CD14-positive monocyte (primary cell): ENCODE measurements around the gene RUFY4. TPM values are rescaled to one million over a fixed set of nuclear protein-coding genes. Genes with fewer than 3 reads are reported as not detected.
A peak's percentile ranks its signal among the peaks of the same experiment; 100 is the strongest.
"Not testable (repeated sequence)": the region's sequence is repeated elsewhere in the genome, so short reads cannot be mapped to it uniquely, and the experiment has no call there.

ENCODE experiments used
- DNase-seq, 3 donors: peaks; one replicate each; pipeline ENCODE4 v3.0.0-alpha.2; 2011 to 2022
- H2AFZ ChIP-seq: 2 replicates; pipeline ENCODE4 v1.6.0; 2012; ENCODE audit warnings: mild to moderate bottlenecking, low read depth, low read length, inconsistent platforms; ENCODE audit not compliant: insufficient read depth, poor library complexity, severe bottlenecking
- H3K27ac ChIP-seq, 2 donors: 1 replicate in 1 of 2; 2 replicates in 1 of 2; pipeline ENCODE4 v1.5.1; 2012 to 2013; ENCODE audit warnings: low read length in 2 of 2, control low read depth in 1 of 2, inconsistent platforms in 1 of 2, low read depth in 1 of 2, mild to moderate bottlenecking in 1 of 2
- H3K27me3 ChIP-seq, 2 donors: one replicate each; pipeline versions ENCODE4 v1.6.0 to v1.6.1; 2011 to 2013; ENCODE audit warnings: low read length in 2 of 2; ENCODE audit not compliant: control insufficient read depth in 2 of 2, insufficient read depth in 2 of 2
- H3K36me3 ChIP-seq, 2 donors: replicated peaks in 1 of 2; 1 replicate in 1 of 2; 2 replicates in 1 of 2; pipeline versions ENCODE4 v1.5.1 to v1.6.1; 2012 to 2013; ENCODE audit warnings: low read length in 2 of 2, control low read depth in 1 of 2, inconsistent platforms in 1 of 2, mild to moderate bottlenecking in 1 of 2; ENCODE audit not compliant: insufficient read depth in 2 of 2, control insufficient read depth in 1 of 2
- H3K4me1 ChIP-seq, 2 donors: 1 replicate in 1 of 2; 2 replicates in 1 of 2; pipeline versions ENCODE4 v1.5.1 to v1.6.1; 2012 to 2013; ENCODE audit warnings: low read length in 2 of 2, control low read depth in 1 of 2, inconsistent platforms in 1 of 2, mild to moderate bottlenecking in 1 of 2, moderate library complexity in 1 of 2; ENCODE audit not compliant: insufficient read depth in 2 of 2, control insufficient read depth in 1 of 2
- H3K4me2 ChIP-seq: replicated peaks from 2 replicates; pipeline ENCODE3; 2012; ENCODE audit warnings: low read length, moderate library complexity, mild to moderate bottlenecking; ENCODE audit not compliant: poor library complexity, severe bottlenecking; ENCODE audit errors: extremely low read depth
- H3K4me3 ChIP-seq, 3 experiments: fragments of 200-600 bp in 1 of 3; sonication (generic) in 1 of 3; replicated peaks in 1 of 3; 1 replicate in 2 of 3; 2 replicates in 1 of 3; pipeline ENCODE4 v1.5.1; 2011 to 2013; ENCODE audit warnings: low read length in 3 of 3, mild to moderate bottlenecking in 3 of 3, control low read depth in 2 of 3, low read depth in 2 of 3, inconsistent platforms in 1 of 3, moderate library complexity in 1 of 3
- H3K79me2 ChIP-seq: 2 replicates; pipeline ENCODE4 v1.6.0; 2012; ENCODE audit warnings: mild to moderate bottlenecking, control low read depth, inconsistent platforms, low read length, moderate library complexity; ENCODE audit not compliant: insufficient read depth
- H3K9ac ChIP-seq: 2 replicates; pipeline ENCODE4 v1.6.0; 2017; ENCODE audit warnings: low read length, mild to moderate bottlenecking; ENCODE audit not compliant: insufficient read depth, poor library complexity, severe bottlenecking
- H3K9me3 ChIP-seq, 2 donors: replicated peaks in 1 of 2; 1 replicate in 1 of 2; 2 replicates in 1 of 2; pipeline versions ENCODE4 v1.5.1 to v1.6.1; 2012 to 2013; ENCODE audit warnings: low read length in 2 of 2, control low read depth in 1 of 2; ENCODE audit not compliant: control insufficient read depth in 1 of 2, insufficient read depth in 1 of 2
- H4K20me1 ChIP-seq: 2 replicates; pipeline ENCODE4 v1.6.0; 2012; ENCODE audit warnings: mild to moderate bottlenecking, low read length, control low read depth, moderate library complexity; ENCODE audit not compliant: insufficient read depth
- H3K27ac Mint-ChIP-seq, 7 donors: one replicate each; pipeline ENCODE4 v1.8.0; 2020; ENCODE audit warnings: mild to moderate bottlenecking in 7 of 7, mixed read lengths in 7 of 7, moderate library complexity in 6 of 7, inconsistent platforms in 2 of 7
- H3K27me3 Mint-ChIP-seq, 3 donors: one replicate each; pipeline ENCODE4 v1.8.0; 2021 to 2022; ENCODE audit warnings: low read depth in 3 of 3, mild to moderate bottlenecking in 3 of 3, mixed read lengths in 3 of 3, moderate library complexity in 3 of 3, inconsistent platforms in 1 of 3
- H3K36me3 Mint-ChIP-seq, 2 donors: one replicate each; pipeline ENCODE4 v1.8.0; 2020; ENCODE audit warnings: mixed read lengths in 2 of 2, inconsistent platforms in 1 of 2, mild to moderate bottlenecking in 1 of 2
- H3K4me1 Mint-ChIP-seq: one replicate; pipeline ENCODE4 v1.8.0; 2020; ENCODE audit warnings: mild to moderate bottlenecking, mixed read lengths
- H3K4me3 Mint-ChIP-seq, 2 donors: one replicate each; pipeline ENCODE4 v1.8.0; 2020; ENCODE audit warnings: mild to moderate bottlenecking in 2 of 2, mixed read lengths in 2 of 2, moderate library complexity in 1 of 2
- H3K9me3 Mint-ChIP-seq, 7 donors: one replicate each; pipeline ENCODE4 v1.8.0; 2020 to 2022; ENCODE audit warnings: mixed read lengths in 7 of 7, mild to moderate bottlenecking in 6 of 7, moderate library complexity in 6 of 7, inconsistent platforms in 2 of 7
- CTCF ChIP-seq: fragments of 200-600 bp; IDR thresholded peaks from one replicate; pipeline ENCODE4 v1.8.0; 2022; ENCODE audit warnings: antibody characterized with exemption, mild to moderate bottlenecking
- WGBS: methylation state at CpG from one replicate; pipeline ENCODE4 v1.1.5; 2013; ENCODE audit warnings: missing lambda C conversion rate; ENCODE audit not compliant: insufficient coverage; 5-methylcytosine and 5-hydroxymethylcytosine counted together
- intact Hi-C, 2 donors: fragments of 100-400 bp; cut with micrococcal nuclease; formaldehyde crosslinking; loops; one replicate each; pipeline versions ENCODE4 v1.15.0 to v1.15.1; 2023
- polyA minus RNA-seq: library from RNA; depleted of rRNA, polyadenylated mRNA; stranded (reverse); fragments of >200 nt; gene quantifications from 2 replicates; pipeline ENCODE4 v1.2.3, GENCODE V29; 2012
- polyA plus RNA-seq, 3 donors: library from polyadenylated mRNA; depleted of rRNA in 1 of 3; unstranded in 2 of 3; stranded (reverse) in 1 of 3; fragments of 300-500 nt in 2 of 3; fragments of >200 nt in 1 of 3; fragmentation: Illumina TruSeq in 2 of 3; gene quantifications; 1 replicate in 2 of 3; 2 replicates in 1 of 3; pipeline ENCODE4 v1.2.3, GENCODE V29; 2012 to 2021
- total RNA-seq, 12 experiments: library from RNA in 1 of 12; stranded (reverse) in 1 of 12; fragments of 120-200 nt in 1 of 12; gene quantifications; one replicate each; pipeline ENCODE4 v1.2.4 and lab custom pipeline; 2013 to 2026; ENCODE audit warnings: mixed read lengths in 6 of 12, inconsistent platforms in 1 of 12

RUFY4 gene
- 4.5 TPM for total RNA-seq (2013)
- polyA plus RNA-seq = 10 to 100 TPM in 1 of 3 donors, under 1 TPM in 2; 0.65 to 26.1 (median 0.68) TPM
- polyA minus RNA-seq = 6.4 and 7.2 TPM in 2 replicates
- 0.42 to 6.6 (median 2.9) reads per million in 11 experiments for total RNA-seq (lab: John Stamatoyannopoulos, UW)

GRCh38 chr2:218068721-218069334 is at the start of gene RUFY4:
RUFY4 (plus strand) TSS chr2:218069253; CDS start chr2:218070606, 1,353 bp downstream.
- not testable (repeated sequence) for H3K9me3 ChIP-seq, H3K27me3 ChIP-seq, H3K36me3 Mint-ChIP-seq, H3K9me3 Mint-ChIP-seq, H3K27me3 Mint-ChIP-seq, H3K36me3 ChIP-seq, H4K20me1 ChIP-seq
- H3K79me2 ChIP-seq = peaks cover 24% of the 10 kb centered on the region
- Mint-ChIP-seq H3K4me1 (peaks cover 63% of the 10 kb centered on the region), H3K4me3 (peak within 1 kb of the TSS; percentile 82 to 90), H3K27ac (peak within 1 kb of the TSS; percentile 46 to 89 (median 83))
- peak within 1 kb of the TSS; percentile 35 to 74 (median 42) for H3K4me3 ChIP-seq
- H3K27ac ChIP-seq = peak within 1 kb of the TSS in 1 of 2 donors; percentile 72
- 2% methylated on average over 7 of the region's 15 CpGs for WGBS
- DNase-seq = peak; percentile 70 to 80 (median 76)
- peak within 1 kb of the TSS; percentile 50 for H3K9ac ChIP-seq
- H3K4me1 ChIP-seq = peaks cover 56 to 63% of the 10 kb centered on the region in 2 donors
- peak within 1 kb of the TSS; percentile 79 for H2AFZ ChIP-seq
- intact Hi-C loops = loop anchor here in 1 of 2 donors (5.0 to 10.0 kb wide), 2 partner anchors 37 to 54 kb away; no protein-coding TSS in a partner anchor
- peak within 1 kb of the TSS; percentile 66 for H3K4me2 ChIP-seq
- TF ChIP-seq CTCF = peak; percentile 83

- Histone ChIP-seq H3K4me1 (peaks cover 40 to 50% of the 10 kb centered on the region in 2 donors), H3K4me3 (peak overlapping the region in 1 of 3 experiments; percentile 25), H3K79me2 (peaks cover 34% of the 10 kb centered on the region), H3K27me3 (no peaks in the 10 kb centered on the region), H3K9me3 (no peaks in the 10 kb centered on the region), H4K20me1 (no peaks in the 10 kb centered on the region), H3K27ac (peak overlapping the region in 1 of 2 donors; percentile 7), H2AFZ (no peak overlapping the region), H3K4me2 (peak overlapping the region; percentile 41), H3K36me3 (no peaks in the 10 kb centered on the region), H3K9ac (no peak overlapping the region)
- intact Hi-C loops = loop anchor here in 1 of 2 donors (10.0 kb wide), 1 partner anchor 45 kb away; the partner anchor contains the start of gene RUFY4
- TF ChIP-seq CTCF = no peak
- Mint-ChIP-seq H3K27ac (peak overlapping the region in 4 of 7 donors; percentile 8 to 65 (median 32)), H3K36me3 (peaks cover 0 to 3% of the 10 kb centered on the region in 2 donors), H3K4me1 (peaks cover 48% of the 10 kb centered on the region), H3K4me3 (peak overlapping the region in 1 of 2 donors; percentile 80), H3K9me3 (no peaks in the 10 kb centered on the region), H3K27me3 (peaks cover 0 to 7% (median 1%) of the 10 kb centered on the region in 3 donors)
- WGBS = 77% methylated on average over 4 of the region's 7 CpGs
- peak; percentile 26 to 57 (median 36) for DNase-seq
Observed at GRCh38 chr2:218019411-218020060, 49.5 kb upstream of the RUFY4 start.
